ENCODE measurements around the gene PTGER4. TPM values are rescaled to one million over a fixed set of nuclear protein-coding genes. Genes with fewer than 3 reads are reported as not detected.

PTGER4 gene
- total RNA-seq, 4 donors from 2014 or later: 14.6 to 27.3 (median 20.8) TPM

GRCh38 chr5:40665635-40666298 is 13.9 kb upstream of the PTGER4 start:
- no peak overlapping the region for H3K4me3 ChIP-seq (ENCODE audit: low read depth, poor library complexity, severe bottlenecking)
- intact Hi-C loops (cut with DNase I; ENCODE audit: low total_unique reads): loop anchor here (5.0 kb wide), 1 partner anchor 668 kb away; no protein-coding TSS in a partner anchor
- no peak for TF ChIP-seq POLR2A (IDR thresholded peaks at IDR 0.05)
- DNase-seq (ENCODE audit: low spot score in 2 of 2): no peak
- WGBS, 2 donors: 76 to 86% methylated on average over 3 of the region's 3 CpGs

- WGBS, 2 donors: 87 to 96% methylated on average over 1 of the region's 1 CpG
- intact Hi-C loops (cut with DNase I; ENCODE audit: low total_unique reads): loop anchor here (5.0 kb wide), 1 partner anchor 669 kb away; no protein-coding TSS in a partner anchor
- TF ChIP-seq POLR2A (IDR thresholded peaks at IDR 0.05): no peak
- no peak for TF ChIP-seq CTCF (IDR thresholded peaks at IDR 0.05)
- no peak for DNase-seq (ENCODE audit: low spot score in 2 of 2)
- H3K4me3 ChIP-seq (ENCODE audit: low read depth, poor library complexity, severe bottlenecking): no peak overlapping the region
These were observed 13.1 kb upstream of the PTGER4 start for GRCh38 chr5:40666657-40667056.

- intact Hi-C loops (cut with DNase I; ENCODE audit: low total_unique reads): loop anchor here (5.0 kb wide), 1 partner anchor 670 kb away; no protein-coding TSS in a partner anchor
- no peak overlapping the region for H3K4me3 ChIP-seq (ENCODE audit: low read depth, poor library complexity, severe bottlenecking)
- DNase-seq (ENCODE audit: low spot score in 2 of 2): no peak
- no peak for TF ChIP-seq CTCF (IDR thresholded peaks at IDR 0.05)
- no peak for TF ChIP-seq POLR2A (IDR thresholded peaks at IDR 0.05)
These were observed 12.5 kb upstream of the PTGER4 start for GRCh38 chr5:40667161-40667663.

DNA sequence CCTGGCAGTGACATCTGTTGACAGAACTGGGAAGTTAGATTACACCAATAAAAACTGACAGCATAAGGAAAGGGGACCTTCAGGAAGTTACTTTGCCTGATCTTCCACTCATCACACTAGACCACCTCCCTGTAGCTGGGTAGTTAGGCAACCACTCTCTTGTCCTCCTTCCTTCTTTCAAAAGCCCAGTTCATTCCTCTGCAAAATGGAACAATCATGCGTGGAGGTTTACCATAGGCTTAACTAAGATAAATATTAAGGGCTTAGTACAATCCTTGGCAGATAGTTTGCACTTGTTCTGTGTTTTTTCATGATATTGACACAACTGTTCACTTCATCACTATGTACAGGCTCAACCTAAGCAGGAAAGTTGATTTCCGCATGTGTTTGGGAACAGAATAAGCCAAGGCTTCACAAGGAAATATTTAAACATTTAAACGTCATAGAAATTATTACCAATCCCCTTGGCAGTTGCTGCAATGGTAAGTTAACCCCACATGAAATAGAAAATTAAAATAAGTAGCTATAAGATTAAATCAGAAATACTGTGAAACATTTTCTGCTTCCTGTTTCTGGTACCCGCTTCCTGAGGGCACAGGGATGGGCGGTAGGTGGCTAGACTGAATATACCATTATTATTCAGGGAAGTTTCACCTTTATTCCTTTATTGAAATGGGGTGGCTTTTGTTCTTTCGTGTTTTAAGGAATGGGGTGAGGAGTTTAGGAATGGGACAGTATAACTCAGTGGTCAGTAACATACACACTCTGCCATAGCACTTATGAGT is 9.9 kb upstream of the PTGER4 start:
- no peak overlapping the region for H3K4me3 ChIP-seq (ENCODE audit: low read depth, poor library complexity, severe bottlenecking)
- 77 to 79% methylated on average over 6 of the region's 6 CpGs for WGBS, 2 donors
- TF ChIP-seq POLR2A (IDR thresholded peaks at IDR 0.05): no peak
- TF ChIP-seq CTCF (IDR thresholded peaks at IDR 0.05): no peak
- intact Hi-C loops (cut with DNase I; ENCODE audit: low total_unique reads): loop anchor here (5.0 kb wide), 1 partner anchor 672 kb away; no protein-coding TSS in a partner anchor
- DNase-seq (ENCODE audit: low spot score in 2 of 2): no peak

DNA sequence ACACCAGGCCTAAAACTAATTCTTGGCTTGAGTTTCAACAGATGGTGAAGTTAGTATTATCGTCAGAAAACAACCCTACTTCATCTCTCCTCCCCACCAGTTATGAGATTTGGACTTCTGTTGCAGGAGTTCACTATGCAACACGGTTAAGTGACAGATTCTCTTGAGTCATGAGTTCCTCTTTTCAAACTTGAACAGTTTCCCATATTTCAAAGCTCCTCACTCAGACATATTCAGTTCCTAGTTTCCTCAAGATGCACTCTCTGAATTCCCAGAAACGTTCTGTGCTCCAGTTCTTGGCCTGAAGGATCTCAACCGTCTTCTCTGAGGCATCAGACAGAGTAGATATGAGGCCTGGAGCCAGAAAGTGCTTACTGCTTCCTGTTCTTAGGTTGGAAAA is 7.3 kb upstream of the PTGER4 start:
- TF ChIP-seq CTCF (IDR thresholded peaks at IDR 0.05): no peak
- TF ChIP-seq POLR2A (IDR thresholded peaks at IDR 0.05): no peak
- intact Hi-C loops (cut with DNase I; ENCODE audit: low total_unique reads): no loop called here
- WGBS, 2 donors: 50 to 65% methylated on average over 4 of the region's 4 CpGs
- DNase-seq (ENCODE audit: low spot score in 2 of 2): no peak
- no peak overlapping the region for H3K4me3 ChIP-seq (ENCODE audit: low read depth, poor library complexity, severe bottlenecking)

- intact Hi-C loops (cut with DNase I; ENCODE audit: low total_unique reads): no loop called here
- no peak overlapping the region for H3K4me3 ChIP-seq (ENCODE audit: low read depth, poor library complexity, severe bottlenecking)
- DNase-seq (ENCODE audit: low spot score in 2 of 2): no peak
- TF ChIP-seq CTCF (IDR thresholded peaks at IDR 0.05): no peak
- no peak for TF ChIP-seq POLR2A (IDR thresholded peaks at IDR 0.05)
- WGBS, 2 donors: 55 to 69% methylated on average over 6 of the region's 6 CpGs
These were observed 5.0 kb upstream of the PTGER4 start for GRCh38 chr5:40674661-40675235.
